SU-DHL-6 (cell line): ENCODE measurements around the gene RASD2.

Experiments
- H2AFZ ChIP-seq: fragments of 200-600 bp; sonication (generic); 2 replicates; pipeline ENCODE4 v1.6.1; 2014; ENCODE audit warnings: low read depth, mild to moderate bottlenecking, moderate library complexity, mixed read lengths, antibody characterized with exemption, low read length; ENCODE audit not compliant: severe bottlenecking
- H3F3A ChIP-seq: fragments of 200-600 bp; shearing (Covaris generic); 2 replicates; pipeline ENCODE4 v1.6.0; 2016; ENCODE audit warnings: antibody characterized with exemption, mild to moderate bottlenecking; ENCODE audit not compliant: insufficient read depth
- H3K27ac ChIP-seq: fragments of 200-600 bp; sonication (generic); 2 replicates; pipeline ENCODE4 v1.5.1; 2016; ENCODE audit warnings: low read depth, mild to moderate bottlenecking, low read length, moderate library complexity, mixed read lengths
- H3K27me3 ChIP-seq: fragments of 200-600 bp; sonication (generic), shearing (Covaris generic); 2 replicates; pipeline ENCODE4 v1.6.0; 2014; ENCODE audit warnings: mild to moderate bottlenecking, low read length
- H3K36me3 ChIP-seq: fragments of 200-600 bp; sonication (generic); 2 replicates; pipeline ENCODE4 v1.6.1; 2014; ENCODE audit warnings: mild to moderate bottlenecking, low read length, mixed read lengths
- H3K4me2 ChIP-seq: fragments of 300-600, 200-600 bp; shearing (Covaris generic), sonication (generic); 2 replicates; pipeline ENCODE4 v1.6.0; 2014; ENCODE audit warnings: low read length, low read depth, mild to moderate bottlenecking; ENCODE audit not compliant: poor library complexity, severe bottlenecking
- H3K4me3 ChIP-seq: fragments of 200-600 bp; sonication (generic); 2 replicates; pipeline ENCODE4 v1.5.1; 2014; ENCODE audit warnings: antibody characterized with exemption, low read length, mild to moderate bottlenecking, mixed read lengths; ENCODE audit not compliant: insufficient read depth, poor library complexity, severe bottlenecking
- H3K79me2 ChIP-seq: fragments of 200-600 bp; sonication (generic); 2 replicates; pipeline ENCODE4 v1.6.1; 2014; ENCODE audit warnings: mild to moderate bottlenecking, low read length, moderate library complexity; ENCODE audit not compliant: insufficient read depth
- H3K9ac ChIP-seq: fragments of 200-600 bp; sonication (generic); 2 replicates; pipeline ENCODE4 v1.7.0; 2014; ENCODE audit warnings: mild to moderate bottlenecking, low read length
- H3K9me2 ChIP-seq: fragments of 200-600 bp; sonication (generic); replicated peaks from 2 replicates; pipeline ENCODE4 v1.6.1; 2014; ENCODE audit warnings: low read length; ENCODE audit not compliant: insufficient read depth
- H3K9me3 ChIP-seq: fragments of 200-600 bp; sonication (generic); 2 replicates; pipeline ENCODE4 v1.6.1; 2014; ENCODE audit warnings: low read length, mixed read lengths; ENCODE audit not compliant: insufficient read depth
- H4K20me1 ChIP-seq: fragments of 200-600 bp; sonication (generic); 2 replicates; pipeline ENCODE4 v1.6.1; 2014; ENCODE audit warnings: low read depth, mild to moderate bottlenecking, antibody characterized with exemption, low read length, moderate library complexity, mixed read lengths
- CTCF ChIP-seq: fragments of 200-600 bp; sonication (generic); IDR thresholded peaks from one replicate; pipeline ENCODE4 v1.5.1; 2017; ENCODE audit warnings: antibody characterized with exemption, mild to moderate bottlenecking, low read length, moderate library complexity; ENCODE audit not compliant: insufficient read depth, poor library complexity, severe bottlenecking
- EZH2phosphoT487 ChIP-seq: fragments of 200-600 bp; sonication (generic), shearing (Covaris generic); conservative IDR thresholded peaks from 2 replicates; pipeline ENCODE4 v1.6.1; 2018; ENCODE audit warnings: mild to moderate bottlenecking, antibody characterized with exemption, low read length, moderate library complexity, mixed read lengths

The RASD2 gene

GRCh38 chr22:35539487-35539886 is 1.1 kb upstream of the RASD2 start:
- H3K27me3 ChIP-seq: no peaks in the 10 kb centered on the region
- H3K9ac ChIP-seq: no peak overlapping the region
- TF ChIP-seq CTCF: no peak
- TF ChIP-seq EZH2phosphoT487: no peak
- H2AFZ ChIP-seq: no peak overlapping the region
- H3K79me2 ChIP-seq: no peaks in the 10 kb centered on the region
- no peaks in the 10 kb centered on the region for H3K36me3 ChIP-seq
- H4K20me1 ChIP-seq: no peaks in the 10 kb centered on the region
- peaks cover 3% of the 10 kb centered on the region; the same call in 1 of the 2 replicates for H3F3A ChIP-seq
- no peak overlapping the region for H3K27ac ChIP-seq
- H3K4me2 ChIP-seq: no peak overlapping the region
- no peaks in the 10 kb centered on the region for H3K9me3 ChIP-seq
- H3K9me2 ChIP-seq: no peaks in the 10 kb centered on the region
- H3K4me3 ChIP-seq: no peak overlapping the region

- Histone ChIP-seq H3K4me3 (peak overlapping the region; percentile 49), H3K27ac (no peak overlapping the region), H2AFZ (peak overlapping the region; percentile 88), H3K79me2 (no peaks in the 10 kb centered on the region), H3K9ac (peak overlapping the region; percentile 31; the same call in 1 of the 2 replicates), H3K27me3 (no peaks in the 10 kb centered on the region), H3K9me3 (no peaks in the 10 kb centered on the region), H3K36me3 (no peaks in the 10 kb centered on the region), H3K9me2 (no peaks in the 10 kb centered on the region), H3K4me2 (peak overlapping the region; percentile 78), H4K20me1 (no peaks in the 10 kb centered on the region), H3F3A (peaks cover 3% of the 10 kb centered on the region; the same call in 1 of the 2 replicates)
- TF ChIP-seq CTCF (no peak), EZH2phosphoT487 (no peak)
Measured at GRCh38 chr22:35539910-35540594, 579 bp upstream of the RASD2 start.

- H3K27ac ChIP-seq: no peak overlapping the region
- H3K9me2 ChIP-seq: no peaks in the 10 kb centered on the region
- no peak overlapping the region for H2AFZ ChIP-seq
- no peaks in the 10 kb centered on the region for H3K27me3 ChIP-seq
- H3K79me2 ChIP-seq: no peaks in the 10 kb centered on the region
- H3K9me3 ChIP-seq: no peaks in the 10 kb centered on the region
- H3F3A ChIP-seq: peaks cover 3% of the 10 kb centered on the region; the same call in 1 of the 2 replicates
- H3K4me2 ChIP-seq: peak overlapping the region; percentile 78
- H3K9ac ChIP-seq: no peak overlapping the region; the same call in 1 of the 2 replicates
- no peaks in the 10 kb centered on the region for H3K36me3 ChIP-seq
- H4K20me1 ChIP-seq: no peaks in the 10 kb centered on the region
- no peak overlapping the region for H3K4me3 ChIP-seq
- TF ChIP-seq EZH2phosphoT487 (0 out of 2 replicates have a peak, but pooled peaks have one; percentile 50), CTCF (no peak)
Measured at GRCh38 chr22:35541254-35541748, 670 bp downstream of the RASD2 start.
